ENCODE results near the gene ASB2.

The ASB2 gene, protein sequence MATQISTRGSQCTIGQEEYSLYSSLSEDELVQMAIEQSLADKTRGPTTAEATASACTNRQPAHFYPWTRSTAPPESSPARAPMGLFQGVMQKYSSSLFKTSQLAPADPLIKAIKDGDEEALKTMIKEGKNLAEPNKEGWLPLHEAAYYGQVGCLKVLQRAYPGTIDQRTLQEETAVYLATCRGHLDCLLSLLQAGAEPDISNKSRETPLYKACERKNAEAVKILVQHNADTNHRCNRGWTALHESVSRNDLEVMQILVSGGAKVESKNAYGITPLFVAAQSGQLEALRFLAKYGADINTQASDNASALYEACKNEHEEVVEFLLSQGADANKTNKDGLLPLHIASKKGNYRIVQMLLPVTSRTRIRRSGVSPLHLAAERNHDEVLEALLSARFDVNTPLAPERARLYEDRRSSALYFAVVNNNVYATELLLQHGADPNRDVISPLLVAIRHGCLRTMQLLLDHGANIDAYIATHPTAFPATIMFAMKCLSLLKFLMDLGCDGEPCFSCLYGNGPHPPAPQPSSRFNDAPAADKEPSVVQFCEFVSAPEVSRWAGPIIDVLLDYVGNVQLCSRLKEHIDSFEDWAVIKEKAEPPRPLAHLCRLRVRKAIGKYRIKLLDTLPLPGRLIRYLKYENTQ

DNA sequence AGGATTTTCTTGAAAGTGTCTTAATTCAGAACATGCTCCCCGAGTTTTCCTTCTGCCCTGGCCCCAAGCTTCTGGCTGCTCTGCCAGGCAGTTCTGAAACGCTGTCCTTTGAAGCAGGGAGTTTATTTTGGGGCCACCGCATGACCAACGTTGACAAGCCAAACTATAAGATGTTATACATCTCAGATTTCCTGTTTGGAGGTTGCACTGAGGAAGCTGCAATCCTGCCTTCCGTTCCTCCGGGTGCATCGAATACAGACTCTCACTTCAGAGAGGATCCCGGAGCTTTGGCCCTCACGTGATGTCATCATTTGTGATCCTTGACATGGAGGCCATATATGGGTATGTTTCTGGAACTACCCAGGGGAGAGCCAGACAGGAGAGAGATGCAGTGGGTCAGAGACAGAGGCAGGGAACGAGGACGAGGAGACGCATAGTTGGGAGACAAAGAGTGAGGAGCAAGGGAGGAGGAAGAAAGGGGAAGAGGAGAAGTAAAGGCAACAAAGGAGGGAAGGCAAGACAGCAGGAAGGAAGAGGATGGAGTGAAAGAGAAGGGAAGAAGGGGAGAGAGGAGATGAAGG is at the start of gene ASB2:
ASB2 (minus strand) TSS at position 94 of the 581 bp plus-strand sequence. CDS start 12,031 bp downstream, outside the sequence.
- no peak for DNase-seq

DNA sequence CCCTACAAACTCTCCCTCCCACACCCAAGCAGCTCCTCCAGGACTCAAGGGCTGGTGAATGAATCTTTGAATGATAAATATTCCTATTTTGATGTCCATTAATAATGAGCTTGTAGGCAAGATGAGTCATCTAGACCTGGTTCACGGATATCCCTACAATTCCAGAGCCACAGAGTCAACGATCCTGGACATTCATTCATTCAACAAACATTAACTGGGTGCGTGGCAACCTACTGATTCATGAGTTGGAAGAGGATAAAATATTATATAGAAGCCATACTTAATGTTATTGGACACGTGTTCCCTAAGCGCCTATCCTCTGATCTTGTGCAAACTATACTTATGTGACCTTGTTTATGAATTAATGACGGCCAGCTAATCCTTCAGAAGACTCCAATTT is 49.4 kb upstream of the ASB2 start:
- DNase-seq, result no peak

DNA sequence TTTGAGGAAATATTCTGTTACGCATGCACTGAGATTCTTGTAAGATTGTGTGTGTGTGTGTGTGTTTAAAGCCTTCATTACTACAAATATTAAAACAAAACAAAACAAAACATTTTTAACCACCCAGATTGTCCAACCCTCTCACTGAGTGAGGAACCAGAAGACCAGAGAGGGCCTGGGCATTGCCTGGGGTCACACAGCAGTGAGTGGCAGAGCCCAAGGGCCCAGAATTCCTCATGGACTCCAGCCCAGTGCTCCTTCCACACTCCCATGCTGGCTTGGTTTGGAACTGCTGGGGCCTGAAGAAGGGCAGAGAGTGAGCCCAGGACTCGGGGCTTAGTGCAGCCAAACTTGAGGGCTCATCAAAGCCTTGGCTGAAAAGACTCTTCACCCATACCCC is 48.2 kb upstream of the ASB2 start:
- DNase-seq, result no peak

DNA sequence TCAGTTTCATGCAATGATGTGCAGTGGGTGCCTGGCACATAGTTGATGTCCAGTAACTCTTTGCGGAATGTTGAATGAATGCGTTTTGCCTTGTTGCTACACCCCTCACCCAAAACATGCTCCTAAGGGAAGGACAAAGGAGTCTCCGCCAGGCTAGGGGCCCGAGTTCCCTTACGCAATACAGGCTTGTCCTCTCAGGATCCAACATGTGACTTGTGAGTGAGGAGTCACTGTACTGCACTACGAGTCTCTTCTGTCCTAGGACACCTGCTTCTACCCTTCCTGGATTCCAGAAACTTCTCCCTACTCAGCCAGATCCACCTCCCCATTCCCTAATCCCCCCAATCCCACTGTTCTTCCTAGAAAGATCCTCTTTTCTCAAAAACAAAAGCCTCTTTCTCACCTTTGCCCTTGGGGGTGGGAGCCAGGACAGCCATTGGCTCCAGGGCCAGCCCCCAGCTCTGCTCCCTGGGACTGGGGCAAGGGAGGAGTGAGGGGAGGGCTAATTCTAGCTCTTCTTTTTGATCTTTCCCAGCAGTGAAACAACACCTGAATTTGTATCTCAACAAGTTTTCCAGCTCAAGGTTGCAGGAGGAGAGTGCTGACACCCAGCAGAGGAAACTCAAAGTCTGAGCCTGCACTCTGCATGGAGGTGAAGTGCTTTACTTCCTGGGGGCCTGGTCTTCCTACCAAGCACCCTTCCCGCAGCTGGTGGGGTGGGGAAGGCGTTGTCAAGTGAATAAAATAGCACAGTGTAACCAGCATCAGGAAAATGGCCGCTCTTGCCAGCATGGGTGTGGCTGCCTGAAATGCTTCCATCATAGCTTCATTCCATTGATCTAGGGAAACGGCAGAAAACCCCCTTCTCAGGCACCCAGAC is 46.4 kb upstream of the ASB2 start:
- no peak for DNase-seq

DNA sequence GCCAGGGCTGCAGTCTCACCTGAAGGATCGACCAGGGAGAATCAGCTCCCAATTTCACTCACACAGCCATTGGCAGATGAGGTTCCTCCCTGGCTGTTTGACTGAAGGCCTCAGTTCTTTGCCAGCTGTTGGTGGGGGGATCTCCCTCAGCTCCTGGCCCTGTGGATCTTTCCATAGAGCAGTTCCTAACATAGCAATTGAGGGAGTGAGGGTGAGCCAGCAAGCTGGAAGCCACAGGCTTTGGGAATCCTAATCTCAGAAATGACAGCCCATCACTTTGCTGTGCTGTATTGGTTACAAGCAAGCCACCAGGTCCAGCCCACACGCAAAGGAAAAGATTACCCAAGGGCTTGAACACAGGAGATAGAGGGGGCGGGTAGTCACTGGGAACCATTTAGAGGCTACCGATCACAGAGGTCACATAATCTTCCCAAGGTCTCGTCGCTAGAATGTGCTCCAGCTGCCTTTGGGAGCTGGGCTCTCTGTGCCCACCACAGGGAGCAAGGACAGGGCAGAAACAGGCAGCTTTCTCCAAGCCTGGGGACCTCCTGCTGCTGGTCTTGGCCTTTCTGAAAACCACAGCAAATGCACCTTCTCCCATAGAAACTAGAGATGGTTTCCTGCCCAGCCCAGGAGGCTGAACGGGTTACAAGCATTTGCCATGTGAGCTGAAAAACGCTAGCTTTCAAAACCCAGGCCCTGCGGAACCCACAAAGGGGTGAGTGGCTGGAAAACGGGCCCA is 45.2 kb upstream of the ASB2 start:
- DNase-seq, result no peak

DNA sequence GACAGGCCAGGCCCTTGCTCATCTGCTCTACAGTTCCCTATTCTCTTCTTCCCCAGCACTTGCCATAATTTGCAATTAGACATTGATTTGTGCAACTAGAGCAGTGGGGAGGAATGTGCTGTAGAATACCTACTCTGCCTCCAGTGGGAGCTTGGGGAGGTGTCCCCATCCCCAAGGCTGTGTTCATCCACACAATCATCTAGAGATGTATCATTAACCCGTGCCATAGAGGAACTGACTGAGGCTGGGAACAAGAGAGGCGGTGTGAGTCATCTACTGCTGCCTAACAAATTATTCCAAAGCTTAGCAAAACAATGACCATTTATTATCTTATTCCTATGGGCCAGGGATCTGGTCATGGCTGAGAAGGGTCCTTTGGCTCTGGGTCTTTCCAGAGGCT is 44.6 kb upstream of the ASB2 start:
- DNase-seq, result no peak

DNA sequence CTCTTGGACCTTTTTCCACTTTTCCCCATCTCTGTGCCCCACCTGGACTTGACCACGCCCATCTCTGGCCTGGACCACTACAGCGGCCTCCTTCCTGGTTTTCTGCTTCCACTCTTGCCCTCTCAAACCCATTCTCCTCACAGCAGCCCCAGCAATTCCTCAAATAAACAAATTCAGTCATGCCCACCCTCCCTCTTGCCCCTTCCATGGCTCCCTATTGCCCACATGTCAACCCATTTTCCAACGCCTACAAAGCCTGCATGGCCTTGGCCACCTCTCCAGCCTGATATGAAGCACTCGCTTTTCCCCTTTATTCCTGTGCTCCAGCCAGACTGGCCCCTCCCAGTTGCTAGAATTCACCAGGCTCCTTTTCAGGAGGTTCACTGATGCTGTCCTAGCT is 43.9 kb upstream of the ASB2 start:
- no peak for DNase-seq

DNA sequence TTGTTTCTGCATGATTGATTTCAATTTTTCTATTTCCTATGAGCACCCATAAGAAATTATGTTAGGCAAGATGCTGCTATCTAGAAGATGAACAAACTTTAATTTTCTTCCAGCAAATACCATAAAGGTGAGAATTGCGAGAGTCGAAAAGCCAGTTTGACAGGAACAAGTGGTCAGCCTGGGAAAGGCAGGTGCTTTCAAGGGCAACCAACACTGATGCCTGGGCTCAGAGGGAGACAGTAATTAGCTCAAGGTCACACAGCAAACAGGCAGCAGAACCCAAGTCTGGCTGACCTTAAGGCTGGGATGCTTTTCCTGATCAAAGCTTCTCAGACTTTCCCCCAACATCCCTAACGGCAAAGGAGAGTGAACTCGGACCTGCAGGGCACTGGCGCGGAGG is 43.0 kb upstream of the ASB2 start:
- DNase-seq, result no peak

DNA sequence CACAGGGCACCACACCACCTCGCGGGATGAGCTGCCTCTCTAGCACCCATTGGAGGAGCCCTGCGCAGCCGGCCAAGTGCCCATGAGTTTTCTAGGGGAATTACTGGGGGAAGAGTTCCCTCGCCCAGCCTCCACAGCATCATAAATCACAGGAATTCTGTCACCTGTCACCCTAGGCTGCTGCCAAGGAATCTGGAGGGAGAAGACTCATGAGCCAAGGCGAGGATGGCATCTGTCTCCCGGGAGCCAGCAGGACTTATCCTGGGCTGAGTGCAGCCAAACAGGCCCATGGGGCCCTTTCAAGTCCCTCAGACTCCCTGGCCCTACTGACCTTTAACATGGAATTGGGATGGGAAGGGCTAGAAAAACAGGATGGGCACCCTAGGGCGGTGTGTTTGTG is 41.9 kb upstream of the ASB2 start:
- DNase-seq, result no peak

DNA sequence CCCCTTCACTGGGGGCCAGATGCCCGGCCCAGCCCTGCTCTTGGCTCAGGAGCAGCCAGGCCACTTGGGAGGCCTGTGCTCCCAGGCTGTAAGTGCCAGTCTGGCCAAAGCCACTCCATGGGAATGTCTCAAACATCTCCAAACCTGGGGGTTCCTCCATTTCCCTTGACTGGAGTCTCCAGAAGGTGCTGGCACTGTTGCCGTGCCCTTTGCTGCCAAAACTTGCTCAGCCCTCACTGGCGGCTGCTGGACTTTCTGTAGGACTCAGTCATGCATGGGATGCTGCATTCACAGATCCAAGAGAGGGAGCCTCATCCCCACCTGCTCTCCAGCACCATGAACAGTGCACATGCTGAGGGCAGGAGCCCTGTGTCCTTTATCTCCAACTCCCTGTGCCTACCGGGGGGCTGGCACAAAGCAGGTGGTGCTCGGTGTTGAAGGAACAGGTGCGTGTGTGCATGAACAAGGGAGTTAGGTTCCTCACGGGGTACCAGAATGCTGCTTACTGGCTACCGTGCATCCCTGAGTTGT is 40.1 kb upstream of the ASB2 start:
- no peak for DNase-seq

DNA sequence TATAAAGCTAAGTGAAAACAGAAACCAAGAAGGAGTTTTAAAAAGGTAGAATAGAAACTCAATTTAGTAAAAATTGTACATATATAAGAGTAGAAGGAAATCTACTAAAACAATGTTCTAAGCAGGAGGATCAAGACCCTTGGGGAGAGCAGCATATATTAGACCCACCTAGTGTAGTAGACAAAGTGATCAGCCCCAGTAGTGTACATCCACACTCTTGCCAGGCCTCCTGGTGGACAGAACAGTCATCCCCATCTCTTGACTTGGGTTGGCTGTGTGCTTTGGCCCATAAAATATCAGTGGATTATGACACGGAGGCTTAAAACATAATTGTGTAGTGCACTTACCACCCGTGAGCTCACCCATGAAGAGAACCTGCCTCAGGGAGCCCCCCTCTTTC is 38.9 kb upstream of the ASB2 start:
- DNase-seq, result no peak

DNA sequence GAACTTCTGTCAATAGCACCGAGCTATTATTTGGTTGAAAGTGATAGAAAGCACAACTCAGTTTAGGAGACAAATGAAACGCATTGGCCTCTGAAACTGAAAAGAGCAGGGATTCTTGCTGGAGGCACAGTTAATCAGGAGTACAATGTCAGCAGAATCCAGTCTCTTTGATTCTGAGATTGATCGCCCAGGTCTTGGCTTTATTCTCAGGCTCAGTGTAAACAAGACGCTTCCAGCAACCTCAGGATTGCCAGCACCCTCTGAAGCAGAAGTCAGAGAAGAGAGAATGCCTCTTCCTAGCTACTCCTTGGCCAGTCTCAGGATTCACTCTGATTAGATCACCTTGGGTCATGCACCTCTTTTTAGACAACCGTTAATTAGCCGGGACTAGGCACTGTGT is 38.0 kb upstream of the ASB2 start:
- no peak for DNase-seq

DNA sequence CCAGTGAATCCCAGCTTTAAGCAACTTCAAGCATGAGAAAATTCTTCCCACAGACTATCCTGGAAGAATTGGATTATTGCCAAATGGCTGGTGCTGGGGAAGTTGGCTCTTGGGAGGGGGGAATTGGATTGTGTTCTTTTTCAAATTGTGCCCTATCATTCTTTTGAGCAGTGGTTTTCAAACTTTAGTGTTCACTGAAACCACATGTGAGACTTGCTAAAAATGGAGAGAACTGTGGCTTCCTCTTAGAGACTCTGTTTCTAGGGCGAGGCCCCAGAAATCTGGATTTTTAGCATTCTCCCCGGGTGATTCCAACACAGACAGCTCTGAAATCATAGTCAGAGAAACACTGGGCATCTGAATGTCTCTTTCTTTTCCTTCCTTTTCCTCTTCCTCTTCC is 35.4 kb upstream of the ASB2 start:
- no peak for DNase-seq

DNA sequence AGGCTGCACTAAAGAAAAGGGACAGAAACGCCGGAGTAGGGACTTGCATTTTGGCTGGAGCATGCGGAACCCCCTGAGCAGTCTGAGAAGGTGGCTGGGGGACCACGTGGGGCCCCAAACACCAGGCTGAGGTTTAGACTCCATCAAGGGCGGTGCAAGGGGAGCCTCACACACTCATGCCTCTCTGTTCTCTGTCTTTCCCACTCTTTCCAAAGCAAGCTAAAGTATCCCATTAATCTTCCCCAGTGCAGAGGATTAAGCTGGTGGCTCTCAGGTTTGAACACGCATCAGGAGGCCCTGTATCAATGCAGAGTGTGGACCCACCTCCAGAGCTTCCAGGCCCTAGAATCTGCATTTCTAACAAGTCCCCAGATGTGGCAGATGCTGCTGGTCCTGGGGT is 34.3 kb upstream of the ASB2 start:
- no peak for DNase-seq

DNA sequence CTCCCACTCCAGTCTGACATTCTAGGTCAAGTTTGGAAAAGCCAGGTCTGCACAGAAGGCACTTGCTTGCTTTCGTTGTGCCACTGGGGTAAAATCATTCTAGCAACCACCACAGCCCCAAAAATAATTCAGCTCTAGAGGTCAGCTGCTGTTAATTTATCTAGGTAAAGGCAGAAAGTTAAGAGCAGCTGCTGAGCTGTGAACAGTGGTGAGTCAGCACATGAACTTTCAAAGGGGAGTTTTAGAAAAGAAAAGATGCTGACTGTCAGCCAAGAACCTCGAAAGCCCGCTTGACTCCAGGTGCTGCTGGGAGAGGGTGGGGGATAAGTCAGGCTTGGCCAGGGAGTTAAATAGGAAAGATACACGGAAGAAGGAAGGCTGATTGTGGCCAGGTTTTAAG is 33.4 kb upstream of the ASB2 start:
- no peak for DNase-seq

DNA sequence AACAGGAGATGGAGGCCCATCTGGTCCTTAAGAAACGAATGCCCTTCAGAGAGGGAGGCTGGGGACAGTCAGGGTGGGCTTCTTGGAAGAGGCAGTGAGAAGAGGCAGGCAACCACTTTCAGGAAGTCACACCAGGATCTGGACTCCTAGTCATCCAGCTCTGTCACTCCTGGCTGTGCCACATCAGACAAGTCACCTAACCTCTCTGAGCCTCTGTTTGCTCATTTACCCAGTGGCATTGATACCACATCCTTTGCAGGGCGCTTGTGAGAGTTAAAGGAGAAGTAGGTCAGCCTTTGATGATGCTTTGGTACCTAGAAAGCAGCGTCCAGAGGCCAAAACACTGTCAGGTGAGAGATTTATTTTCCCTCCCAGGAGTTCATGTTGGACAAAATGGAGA is 31.9 kb upstream of the ASB2 start:
- no peak for DNase-seq

DNA sequence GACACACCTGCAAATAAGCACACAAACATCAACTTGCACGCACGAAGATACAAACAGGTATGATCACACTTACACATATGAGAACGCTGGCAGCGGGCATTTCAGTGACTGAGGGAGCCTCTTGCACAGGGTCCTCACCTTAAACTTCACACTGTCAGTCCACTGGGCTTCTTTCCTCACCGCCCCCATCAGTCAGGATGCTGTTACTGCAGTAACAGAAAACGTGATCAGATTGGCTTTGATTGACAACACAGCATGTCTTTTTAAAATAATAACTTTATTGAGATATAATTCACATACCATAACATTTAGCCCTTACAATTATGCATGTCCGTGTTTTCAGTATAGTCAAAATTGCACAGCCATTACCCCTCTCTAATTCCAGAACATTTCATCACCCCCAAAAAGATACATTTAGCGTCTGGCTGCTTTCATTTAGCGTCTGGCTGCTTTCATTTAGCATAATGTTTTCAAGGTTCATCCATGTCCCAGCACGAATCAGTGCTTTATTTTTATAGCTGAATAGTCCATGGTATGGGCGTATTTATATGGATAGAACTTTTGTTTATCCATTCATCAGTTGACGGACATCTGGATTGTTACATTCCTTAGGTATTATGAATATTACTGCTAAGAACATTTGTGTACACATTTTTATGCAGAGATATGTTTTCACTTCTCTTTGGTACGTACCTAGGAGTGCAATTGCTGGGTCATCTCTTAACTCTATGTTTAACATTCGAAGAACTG is 29.1 kb upstream of the ASB2 start:
- DNase-seq, result no peak

DNA sequence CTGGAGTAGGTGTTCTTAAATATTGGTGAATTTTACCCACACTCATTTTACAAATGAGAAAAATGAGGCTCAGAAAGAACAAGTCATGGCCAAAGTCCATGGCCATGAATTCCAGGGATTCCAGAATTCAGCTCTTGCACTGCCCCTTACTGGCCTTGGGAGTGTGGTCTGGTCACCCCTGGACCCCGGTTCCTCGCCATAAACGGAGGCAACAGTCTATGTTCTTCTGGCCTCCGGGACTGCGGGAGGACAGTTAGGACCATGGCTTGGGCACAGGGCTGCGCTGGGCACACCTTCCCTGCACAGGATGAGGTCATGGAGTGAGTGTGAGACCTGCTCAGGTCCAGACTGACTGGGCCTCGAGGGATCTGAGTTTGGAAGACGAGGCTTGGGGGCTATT is 27.6 kb upstream of the ASB2 start:
- DNase-seq, result no peak

DNA sequence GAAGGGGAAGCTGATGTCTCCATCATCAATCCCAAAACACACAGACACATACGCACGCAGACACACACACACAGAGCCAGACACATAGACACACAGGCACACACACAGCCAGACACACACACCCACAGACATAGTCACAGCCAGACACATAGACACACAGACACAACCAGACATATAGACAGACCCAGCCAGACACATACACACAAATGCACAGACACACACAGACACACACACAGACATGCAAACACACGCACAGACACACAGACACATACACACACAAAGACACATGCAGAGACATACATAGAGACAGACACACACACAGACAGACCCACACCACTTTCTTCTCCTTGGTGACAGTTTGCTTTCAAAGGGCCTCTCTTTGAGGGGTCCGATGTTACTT is 27.0 kb upstream of the ASB2 start:
- no peak for DNase-seq

DNA sequence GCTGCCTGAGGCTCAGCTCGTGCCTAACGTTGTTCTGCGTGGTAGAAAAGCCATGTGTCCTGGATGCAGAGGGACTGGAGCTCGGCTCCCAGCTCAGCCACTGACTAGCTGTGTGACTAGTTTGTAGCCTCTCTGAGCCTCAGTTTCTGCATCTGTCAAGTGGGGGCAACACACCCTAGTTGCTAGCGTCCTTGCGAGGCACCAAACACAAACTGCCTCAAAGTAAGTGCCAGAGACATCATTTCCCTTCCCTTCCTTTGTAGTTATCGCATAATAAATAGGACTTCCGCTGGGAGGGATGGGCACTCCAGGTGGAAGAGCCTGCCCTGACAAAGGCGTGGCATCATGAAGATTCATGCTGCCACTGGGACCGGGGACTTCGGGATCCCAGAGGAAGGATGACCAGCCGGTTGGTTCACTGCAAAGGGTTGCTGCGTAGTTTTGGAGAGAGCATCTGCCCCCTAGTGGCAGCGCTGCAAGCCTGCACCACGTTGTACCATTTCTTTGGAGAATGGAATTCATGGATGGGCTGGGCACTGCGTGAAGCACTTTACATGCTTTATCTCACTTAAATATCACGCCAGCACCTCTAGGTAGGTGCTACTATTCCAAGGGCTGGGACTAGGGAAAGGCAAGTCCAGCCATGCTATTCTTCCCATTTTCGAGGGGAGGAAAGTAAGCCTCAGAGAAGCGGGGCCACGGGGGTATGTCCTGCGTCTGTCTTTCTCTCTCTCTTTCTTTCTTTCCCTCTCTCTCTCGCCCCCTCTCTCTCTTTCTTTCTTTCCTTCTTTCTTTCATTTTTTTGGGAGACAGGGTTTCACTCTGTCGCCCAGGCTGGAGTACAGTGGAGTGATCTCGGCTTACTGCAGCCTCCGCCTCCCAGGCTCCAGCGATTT is 25.4 kb upstream of the ASB2 start:
- DNase-seq, result peak; percentile 37

DNA sequence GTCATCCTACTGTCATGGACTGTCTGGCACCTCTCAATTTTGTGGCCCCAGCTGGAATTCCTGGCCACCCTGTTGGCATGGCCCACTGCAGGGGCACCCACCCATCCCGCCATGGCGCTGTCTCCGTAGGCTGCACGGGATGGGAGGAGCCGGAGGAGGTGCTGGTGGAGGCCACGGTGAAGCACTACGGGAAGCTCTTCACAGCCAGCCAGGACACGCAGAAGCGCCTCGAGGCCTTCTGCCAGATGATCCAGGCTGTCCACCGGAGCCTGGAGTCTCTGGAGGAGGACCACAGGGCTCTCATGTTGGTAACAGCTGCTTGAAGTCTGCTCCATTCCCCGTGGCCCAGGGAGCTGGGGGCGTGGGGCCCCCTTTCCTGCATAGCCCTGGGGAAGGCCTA is 24.6 kb upstream of the ASB2 start:
- no peak for DNase-seq
